Measurements from ENCODE around the gene TIGD2.

TIGD2 gene

DNA sequence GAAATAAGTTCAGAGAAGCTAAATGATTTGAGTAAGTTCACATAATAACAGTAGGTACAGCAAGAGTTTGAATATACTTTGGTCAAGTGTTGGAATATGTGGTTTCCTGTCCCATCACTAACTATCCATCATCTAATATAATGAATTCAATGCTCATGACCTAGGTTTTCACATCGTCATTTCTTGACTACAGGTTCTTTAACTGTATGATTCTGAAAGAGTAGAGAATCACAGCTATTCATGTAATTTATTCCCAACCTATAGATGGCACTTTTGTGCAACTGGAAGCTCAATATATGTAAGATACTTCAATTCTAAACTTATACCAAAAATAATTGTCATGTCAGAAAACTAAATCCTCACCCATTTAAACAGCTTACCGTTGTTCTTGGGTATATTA is 53.1 kb downstream of the TIGD2 start:
- peak; percentile 60 for DNase-seq

Measured in activated CD4-positive, alpha-beta T cell treated with anti-CD3 and anti-CD28 coated beads, Interleukin-2, amount 50 U/mL, for 16 hours (primary cell).